ENCODE measurements around the gene NOM1. TPM values are rescaled to one million over a fixed set of nuclear protein-coding genes. Genes with fewer than 3 reads are reported as not detected.

The NOM1 gene
- total RNA-seq, 4 donors from 2014 or later = 16.0 to 47.1 (median 19.7) TPM

GRCh38 chr7:156999958-157000726, 50.6 kb downstream of the NOM1 start:
- ATAC-seq (ENCODE audit: low FRiP score) = no peak
- TF ChIP-seq CTCF (IDR thresholded peaks at IDR 0.05) = no peak
- no peak for DNase-seq (ENCODE audit: low spot score)

DNA sequence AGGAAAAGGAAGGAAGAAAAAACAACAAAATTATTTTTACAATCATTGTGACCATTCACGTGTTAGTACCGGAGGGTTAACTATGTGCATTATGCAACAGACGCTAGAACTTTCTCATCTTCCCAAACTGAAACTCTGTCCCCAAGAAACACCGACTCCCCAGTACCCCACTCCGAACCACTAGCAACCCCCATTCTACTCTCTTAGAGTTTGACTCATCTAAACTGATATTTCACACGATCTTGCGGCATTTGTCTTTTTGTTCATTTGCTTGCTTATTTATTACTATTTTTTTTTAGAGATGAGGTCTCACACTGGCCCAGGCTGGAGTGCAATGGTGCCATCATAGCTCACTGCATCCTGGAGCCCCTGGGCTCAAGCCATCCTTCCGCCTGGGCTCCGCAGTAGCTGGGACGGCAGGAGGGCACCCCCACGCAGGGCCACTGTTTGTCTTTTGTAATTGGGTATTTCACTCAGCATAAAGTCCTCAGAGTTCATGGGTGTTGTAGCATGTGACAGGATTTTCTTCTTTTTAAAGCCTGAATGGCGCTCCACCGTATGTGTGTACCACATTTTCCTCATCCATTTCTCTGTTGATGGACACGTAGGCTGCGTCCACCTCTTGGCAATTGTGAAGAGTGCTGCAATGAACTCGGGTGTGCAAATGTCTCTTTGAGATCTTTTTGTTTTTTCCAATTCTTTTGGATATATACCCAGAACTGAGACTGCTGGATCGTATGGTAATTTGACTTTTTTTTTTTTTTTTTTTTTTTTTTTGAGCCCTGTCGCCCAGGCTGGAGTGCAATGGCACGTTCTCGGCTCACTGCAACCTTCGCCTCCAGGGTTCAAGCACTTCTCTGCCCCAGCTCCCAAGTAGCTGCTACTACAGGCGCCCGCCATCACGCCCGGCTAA, 51.5 kb downstream of the NOM1 start:
- DNase-seq (ENCODE audit: low spot score) (no peak), ATAC-seq (ENCODE audit: low FRiP score) (peak; percentile 28)
- TF ChIP-seq CTCF (IDR thresholded peaks at IDR 0.05) = no peak

DNA sequence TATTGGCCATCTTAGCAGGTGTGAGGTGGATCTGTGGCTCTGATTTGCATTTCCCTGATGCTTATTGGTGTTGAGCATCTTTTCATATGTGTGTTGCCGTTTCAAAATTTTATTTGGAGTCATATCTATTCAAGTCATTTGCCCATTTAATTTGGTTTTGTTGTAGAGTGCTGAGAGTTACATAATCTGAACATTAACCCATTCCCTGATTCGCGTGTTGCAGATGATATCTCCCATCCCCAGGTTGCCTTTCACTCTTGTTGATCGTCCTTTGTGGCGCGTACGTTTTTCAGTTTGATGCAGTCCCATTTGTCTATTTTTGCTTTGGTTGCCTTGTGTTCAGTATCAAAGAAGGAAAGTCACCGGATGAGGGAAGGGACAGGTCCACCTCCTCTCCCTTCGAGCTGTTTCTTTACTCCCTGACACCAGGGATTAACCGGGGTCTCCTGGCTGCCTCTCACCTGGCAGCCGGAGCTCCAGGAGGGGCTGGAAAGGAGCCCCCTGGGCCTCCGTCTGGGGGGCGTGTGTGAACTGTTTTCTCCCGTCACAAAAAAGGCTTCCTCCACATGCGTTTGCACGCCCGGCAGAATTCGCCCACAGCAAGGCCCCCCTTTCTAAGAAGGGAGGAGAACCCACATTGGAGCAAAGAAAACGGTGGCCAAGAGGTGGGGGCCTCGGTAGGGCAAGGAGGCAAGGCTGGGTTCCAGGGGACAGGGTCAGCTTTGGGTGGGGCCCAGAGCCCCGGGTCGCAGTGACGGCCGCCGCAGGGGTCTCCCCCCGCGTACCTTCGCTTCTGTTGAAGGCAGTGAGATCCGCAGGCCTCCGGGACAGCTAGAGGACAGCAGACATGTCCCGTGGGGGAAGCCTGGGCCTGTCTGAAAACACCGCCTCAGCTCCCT, 52.7 kb downstream of the NOM1 start:
- DNase-seq (ENCODE audit: low spot score) = no peak
- TF ChIP-seq CTCF (IDR thresholded peaks at IDR 0.05) = no peak
- ATAC-seq (ENCODE audit: low FRiP score) = no peak

GRCh38 chr7:157002819-157003421, 53.4 kb downstream of the NOM1 start:
- no peak for ATAC-seq (ENCODE audit: low FRiP score)
- no peak for DNase-seq (ENCODE audit: low spot score)
- TF ChIP-seq CTCF (IDR thresholded peaks at IDR 0.05) = no peak

DNA sequence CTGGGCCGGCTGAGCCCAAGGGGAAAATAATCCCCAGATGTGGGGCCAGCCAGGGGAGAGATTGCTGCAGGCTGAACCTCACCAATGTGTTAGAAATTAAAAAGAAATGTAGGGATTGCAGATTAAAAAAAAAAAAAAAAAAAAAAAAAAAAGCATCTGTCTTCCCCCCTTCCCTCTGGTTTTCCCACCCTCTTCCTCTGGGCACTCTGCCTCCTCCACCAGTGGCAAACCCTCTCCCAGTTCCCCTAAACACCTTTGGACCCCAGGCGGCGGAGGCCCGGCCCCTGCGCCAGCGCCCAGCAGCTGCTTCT, 53.9 kb downstream of the NOM1 start:
- TF ChIP-seq CTCF (IDR thresholded peaks at IDR 0.05) = no peak
- ATAC-seq (ENCODE audit: low FRiP score) = no peak
- no peak for DNase-seq (ENCODE audit: low spot score)

DNA sequence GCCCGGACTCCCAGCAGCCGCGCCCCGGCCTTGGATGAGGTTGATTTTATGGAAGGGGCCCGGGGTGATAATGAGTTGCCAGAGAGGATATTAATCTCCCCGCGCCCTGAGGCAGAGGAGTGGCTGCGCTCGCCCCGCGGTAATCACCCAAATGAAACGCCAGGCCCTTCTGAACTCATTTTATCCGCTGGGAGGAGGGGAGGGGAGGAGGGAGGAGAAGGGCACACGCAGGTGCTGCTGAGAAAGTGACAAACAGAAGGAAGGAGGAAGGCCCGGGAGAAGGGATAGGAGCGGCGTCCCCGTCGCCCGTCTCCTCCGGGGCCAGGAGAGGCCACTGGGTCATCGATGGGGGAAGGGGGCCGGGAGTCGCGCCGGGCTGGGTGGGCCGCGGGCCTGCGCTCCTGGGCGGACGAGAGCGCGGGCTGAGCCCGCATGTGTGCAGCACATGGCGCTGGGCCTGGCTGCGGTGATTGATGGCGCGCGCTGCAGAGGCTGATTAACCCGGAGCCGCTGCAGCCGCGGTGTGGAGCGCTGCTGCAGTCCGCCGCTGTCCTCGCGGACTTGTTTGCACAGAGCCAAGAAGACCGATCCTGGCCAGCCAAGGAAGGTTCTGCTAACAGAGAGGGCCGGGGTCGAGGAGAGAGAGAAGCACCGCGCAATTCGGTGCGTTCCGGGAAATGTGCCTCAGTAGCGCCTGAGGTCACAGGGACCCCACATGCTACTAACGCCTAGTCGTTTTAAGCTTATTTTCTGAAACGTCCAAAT, 54.4 kb downstream of the NOM1 start:
- TF ChIP-seq CTCF (IDR thresholded peaks at IDR 0.05) = no peak
- ATAC-seq (ENCODE audit: low FRiP score) (no peak), DNase-seq (ENCODE audit: low spot score) (no peak)

Data from omental fat pad (tissue), 4 donors.